Trophoblast cell (in vitro differentiated cells and primary cell): ENCODE measurements around the gene ACSL5.

ENCODE experiments used
- DNase-seq, 2 donors: peaks; one replicate each; pipeline ENCODE4 v3.0.0-alpha.2; 2016
- H2AFZ ChIP-seq: 2 replicates; pipeline ENCODE4 v1.6.1; 2013; ENCODE audit warnings: low read length, moderate library complexity, mild to moderate bottlenecking; ENCODE audit not compliant: insufficient read depth, poor library complexity
- H2AK5ac ChIP-seq: 2 replicates; pipeline ENCODE4 v1.6.1; 2013; ENCODE audit warnings: mild to moderate bottlenecking, low read length
- H2BK120ac ChIP-seq: 2 replicates; pipeline ENCODE4 v1.6.1; 2013; ENCODE audit warnings: low read length, mild to moderate bottlenecking, moderate library complexity; ENCODE audit not compliant: insufficient read depth, poor library complexity
- H2BK12ac ChIP-seq: 2 replicates; pipeline ENCODE4 v1.6.1; 2013; ENCODE audit warnings: mild to moderate bottlenecking, low read length, moderate library complexity
- H2BK5ac ChIP-seq: 2 replicates; pipeline ENCODE4 v1.6.1; 2013; ENCODE audit warnings: low read length, low read depth, moderate library complexity, mild to moderate bottlenecking; ENCODE audit not compliant: poor library complexity
- H3K14ac ChIP-seq: 2 replicates; pipeline ENCODE4 v1.6.1; 2013; ENCODE audit warnings: mild to moderate bottlenecking, low read length
- H3K18ac ChIP-seq: 2 replicates; pipeline ENCODE4 v1.6.1; 2013; ENCODE audit warnings: mild to moderate bottlenecking, low read length
- H3K23ac ChIP-seq: 2 replicates; pipeline ENCODE4 v1.6.1; 2013; ENCODE audit warnings: low read length
- H3K27ac ChIP-seq: 2 replicates; pipeline ENCODE4 v1.5.1; 2013; ENCODE audit warnings: low read depth, mild to moderate bottlenecking, inconsistent platforms, low read length, moderate library complexity
- H3K27me3 ChIP-seq: 2 replicates; pipeline ENCODE4 v1.6.1; 2013; ENCODE audit warnings: inconsistent platforms, mild to moderate bottlenecking, low read length, moderate library complexity; ENCODE audit not compliant: insufficient read depth
- H3K36me3 ChIP-seq, 2 experiments: 1 replicate in 1 of 2; 2 replicates in 1 of 2; pipeline ENCODE4 v1.6.1; 2013; ENCODE audit warnings: low read length in 2 of 2, mild to moderate bottlenecking in 2 of 2, moderate library complexity in 1 of 2; ENCODE audit not compliant: insufficient read depth in 2 of 2, control insufficient read depth in 1 of 2
- H3K4ac ChIP-seq: 2 replicates; pipeline ENCODE4 v1.6.1; 2013; ENCODE audit warnings: low read depth, mild to moderate bottlenecking, low read length, moderate library complexity
- H3K4me1 ChIP-seq, 2 experiments: 1 replicate in 1 of 2; 2 replicates in 1 of 2; pipeline ENCODE4 v1.6.1; 2013; ENCODE audit warnings: low read length in 2 of 2, mild to moderate bottlenecking in 2 of 2, moderate library complexity in 1 of 2; ENCODE audit not compliant: insufficient read depth in 2 of 2, control insufficient read depth in 1 of 2
- H3K4me2 ChIP-seq: 2 replicates; pipeline ENCODE4 v1.6.1; 2013; ENCODE audit warnings: inconsistent platforms, mild to moderate bottlenecking, low read length, moderate library complexity
- H3K4me3 ChIP-seq: 2 replicates; pipeline ENCODE4 v1.5.1; 2013; ENCODE audit warnings: mild to moderate bottlenecking, low read depth, low read length, inconsistent platforms
- H3K79me1 ChIP-seq: one replicate; pipeline ENCODE4 v1.6.1; 2013; ENCODE audit warnings: low read length
- H3K79me2 ChIP-seq: 2 replicates; pipeline ENCODE4 v1.6.1; 2013; ENCODE audit warnings: low read length, mild to moderate bottlenecking; ENCODE audit not compliant: control insufficient read depth, insufficient read depth, poor library complexity
- H3K9ac ChIP-seq: 2 replicates; pipeline ENCODE4 v1.6.1; 2013; ENCODE audit warnings: mild to moderate bottlenecking, low read length
- H3K9me3 ChIP-seq: 2 replicates; pipeline ENCODE4 v1.6.1; 2013; ENCODE audit warnings: low read depth, mild to moderate bottlenecking, control low read depth, inconsistent platforms, low read length; ENCODE audit not compliant: insufficient read depth
- H4K12ac ChIP-seq: 2 replicates; pipeline ENCODE4 v1.6.1; 2013; ENCODE audit warnings: low read depth, mild to moderate bottlenecking, low read length, moderate library complexity
- H4K8ac ChIP-seq: 2 replicates; pipeline ENCODE4 v1.6.1; 2013; ENCODE audit warnings: low read depth, mild to moderate bottlenecking, low read length, moderate library complexity
- H4K91ac ChIP-seq: one replicate; pipeline ENCODE4 v1.6.1; 2013; ENCODE audit warnings: low read depth, mild to moderate bottlenecking, low read length, moderate library complexity
- WGBS: extraction: QIAGEN DNeasy Blood & Tissue Kit; methylation state at CpG from one replicate; pipeline ENCODE4 v1.1.7; 2013; ENCODE audit warnings: missing lambda C conversion rate; ENCODE audit not compliant: insufficient read length, insufficient coverage; ENCODE audit errors: extremely low coverage; 5-methylcytosine and 5-hydroxymethylcytosine counted together

The ACSL5 gene

GRCh38 chr10:112434988-112435619 is 61.2 kb downstream of the ACSL5 start:
- Histone ChIP-seq H3K9me3 (no peaks in the 10 kb centered on the region), H2BK12ac (no peak overlapping the region), H3K23ac (no peak overlapping the region), H3K79me1 (no peaks in the 10 kb centered on the region), H4K8ac (no peak overlapping the region), H3K4me3 (no peak overlapping the region), H2BK5ac (no peak overlapping the region), H2AFZ (no peak overlapping the region), H3K4me1 (no peaks in the 10 kb centered on the region), H3K4ac (no peak overlapping the region), H3K9ac (no peak overlapping the region), H4K91ac (no peak overlapping the region), H3K4me2 (no peak overlapping the region), H3K18ac (no peak overlapping the region), H3K27ac (no peak overlapping the region), H3K36me3 (peaks cover 1 to 21% of the 10 kb centered on the region in 2 experiments), H4K12ac (no peak overlapping the region), H3K14ac (no peak overlapping the region), H2AK5ac (no peak overlapping the region), H2BK120ac (no peak overlapping the region), H3K79me2 (no peaks in the 10 kb centered on the region), H3K27me3 (no peaks in the 10 kb centered on the region)
- WGBS: no CpG with 5 or more reads among the region's 2 CpGs
- DNase-seq: peak; percentile 17 to 81

- Histone ChIP-seq H3K4ac (no peak overlapping the region), H4K8ac (no peak overlapping the region), H3K18ac (no peak overlapping the region), H2BK5ac (no peak overlapping the region), H2AK5ac (no peak overlapping the region), H3K36me3 (peaks cover 1 to 19% of the 10 kb centered on the region in 2 experiments), H3K27ac (no peak overlapping the region), H3K27me3 (no peaks in the 10 kb centered on the region), H4K12ac (no peak overlapping the region), H3K79me1 (no peaks in the 10 kb centered on the region), H3K4me3 (no peak overlapping the region), H3K4me2 (no peak overlapping the region), H3K9me3 (no peaks in the 10 kb centered on the region), H3K14ac (no peak overlapping the region), H3K79me2 (no peaks in the 10 kb centered on the region), H2BK120ac (no peak overlapping the region), H3K23ac (no peak overlapping the region), H2AFZ (no peak overlapping the region), H3K4me1 (no peaks in the 10 kb centered on the region), H2BK12ac (no peak overlapping the region), H4K91ac (no peak overlapping the region), H3K9ac (no peak overlapping the region)
- no CpG with 5 or more reads among the region's 4 CpGs for WGBS
- no peak for DNase-seq
Measured at GRCh38 chr10:112438356-112438755, 64.4 kb downstream of the ACSL5 start.

- H3K9me3 ChIP-seq: no peaks in the 10 kb centered on the region
- H3K4me3 ChIP-seq: no peak overlapping the region
- H4K91ac ChIP-seq: no peak overlapping the region
- no peaks in the 10 kb centered on the region for H3K27me3 ChIP-seq
- H3K14ac ChIP-seq: no peak overlapping the region
- H2BK12ac ChIP-seq: no peak overlapping the region
- H3K4ac ChIP-seq: no peak overlapping the region
- no peak overlapping the region for H3K23ac ChIP-seq
- H4K8ac ChIP-seq: no peak overlapping the region
- H2BK5ac ChIP-seq: no peak overlapping the region
- no peak overlapping the region for H2AK5ac ChIP-seq
- no peak for DNase-seq
- peaks cover 0 to 5% of the 10 kb centered on the region in 2 experiments for H3K4me1 ChIP-seq
- peaks cover 1 to 24% of the 10 kb centered on the region in 2 experiments for H3K36me3 ChIP-seq
- no peak overlapping the region for H3K18ac ChIP-seq
- H3K4me2 ChIP-seq: no peak overlapping the region
- H3K79me1 ChIP-seq: peaks cover 2% of the 10 kb centered on the region
- WGBS: no CpG with 5 or more reads among the region's 1 CpG
- H4K12ac ChIP-seq: no peak overlapping the region
- no peak overlapping the region for H3K9ac ChIP-seq
- H2AFZ ChIP-seq: no peak overlapping the region
- H3K79me2 ChIP-seq: peaks cover 3% of the 10 kb centered on the region
- H2BK120ac ChIP-seq: no peak overlapping the region
- H3K27ac ChIP-seq: no peak overlapping the region
Measured at GRCh38 chr10:112441520-112441919, 67.6 kb downstream of the ACSL5 start.

- H3K9me3 ChIP-seq: no peaks in the 10 kb centered on the region
Measured at GRCh38 chr10:112442063-112442462, 68.1 kb downstream of the ACSL5 start.

More at GRCh38 chr10:112442063-112442462, 68.1 kb downstream of the ACSL5 start:
- Histone ChIP-seq H3K4ac (no peak overlapping the region), H3K4me1 (peaks cover 0 to 5% of the 10 kb centered on the region in 2 experiments), H3K18ac (no peak overlapping the region), H3K27ac (no peak overlapping the region), H2AFZ (no peak overlapping the region), H3K4me2 (no peak overlapping the region), H2BK120ac (no peak overlapping the region), H3K4me3 (no peak overlapping the region), H3K36me3 (peaks cover 1 to 24% of the 10 kb centered on the region in 2 experiments), H3K27me3 (no peaks in the 10 kb centered on the region), H3K79me1 (peaks cover 6% of the 10 kb centered on the region), H4K12ac (no peak overlapping the region), H4K91ac (no peak overlapping the region), H3K79me2 (peaks cover 4% of the 10 kb centered on the region), H2AK5ac (no peak overlapping the region), H4K8ac (no peak overlapping the region), H2BK5ac (no peak overlapping the region), H2BK12ac (no peak overlapping the region), H3K23ac (no peak overlapping the region), H3K14ac (no peak overlapping the region), H3K9ac (no peak overlapping the region)
- no CpG with 5 or more reads among the region's 3 CpGs for WGBS
- no peak for DNase-seq
